Measurements from ENCODE around the gene USP3.

USP3 gene

GRCh38 chr15:63500265-63501250, 3.8 kb upstream of the USP3 start:
- no peak for TF ChIP-seq CTCF (IDR thresholded peaks at IDR 0.05; ENCODE audit: low read depth, low read length)
- in situ Hi-C loops (cut with HindIII; ENCODE audit: low sequenced_read_pairs), result no loop called here
- H3K4me3 ChIP-seq (ENCODE audit: low read depth, low read length), result no peak overlapping the region
- no peak for DNase-seq (ENCODE audit: low read depth, low spot score)

- DNase-seq (ENCODE audit: low read depth, low spot score), result peak; percentile 94
- H3K4me3 ChIP-seq (ENCODE audit: low read depth, low read length), result peak overlapping the region; percentile 22
- TF ChIP-seq CTCF (IDR thresholded peaks at IDR 0.05; ENCODE audit: low read depth, low read length), result no peak
- in situ Hi-C loops (cut with HindIII; ENCODE audit: low sequenced_read_pairs), result no loop called here
Measured at GRCh38 chr15:63501256-63502089, 2.9 kb upstream of the USP3 start.

- peak; percentile 34 for DNase-seq (ENCODE audit: low read depth, low spot score)
- no peak overlapping the region for H3K4me3 ChIP-seq (ENCODE audit: low read depth, low read length)
Measured at GRCh38 chr15:63502137-63502766, 2.1 kb upstream of the USP3 start.

GRCh38 chr15:63502843-63503738, 1.3 kb upstream of the USP3 start:
- in situ Hi-C loops (cut with HindIII; ENCODE audit: low sequenced_read_pairs), result no loop called here
- no peak for TF ChIP-seq CTCF (IDR thresholded peaks at IDR 0.05; ENCODE audit: low read depth, low read length)
- peak; percentile 81 for DNase-seq (ENCODE audit: low read depth, low spot score)

More at GRCh38 chr15:63502137-63502766, 2.1 kb upstream of the USP3 start:
- TF ChIP-seq CTCF (IDR thresholded peaks at IDR 0.05; ENCODE audit: low read depth, low read length), result no peak
- in situ Hi-C loops (cut with HindIII; ENCODE audit: low sequenced_read_pairs), result no loop called here

GRCh38 chr15:63503739-63504246, 600 bp upstream of the USP3 start:
- DNase-seq (ENCODE audit: low read depth, low spot score), result peak; percentile 75
- in situ Hi-C loops (cut with HindIII; ENCODE audit: low sequenced_read_pairs), result no loop called here
- no peak for TF ChIP-seq CTCF (IDR thresholded peaks at IDR 0.05; ENCODE audit: low read depth, low read length)
- H3K4me3 ChIP-seq (ENCODE audit: low read depth, low read length), result peak overlapping the region; percentile 47

More at GRCh38 chr15:63502843-63503738, 1.3 kb upstream of the USP3 start:
- peak overlapping the region; percentile 47 for H3K4me3 ChIP-seq (ENCODE audit: low read depth, low read length)

Data from astrocyte of the spinal cord (primary cell).